ENCODE results near the gene PTBP3.

Gene PTBP3

GRCh38 chr9:112325127-112325526 lies 8.3 kb downstream of the PTBP3 start:
- no peaks in the 10 kb centered on the region for H3K27me3 ChIP-seq (ENCODE audit: control insufficient read depth in 1 of 2, insufficient read depth in 2 of 2, low read length in 2 of 2)
- peaks cover 1 to 31% of the 10 kb centered on the region in 2 donors for H3K4me1 ChIP-seq (ENCODE audit: control insufficient read depth in 1 of 2, insufficient read depth in 2 of 2, low read length in 2 of 2)
- H3K36me3 ChIP-seq (ENCODE audit: control insufficient read depth in 1 of 2, insufficient read depth in 2 of 2, low read length in 2 of 2), result no peaks in the 10 kb centered on the region
- no peaks in the 10 kb centered on the region for H3K9me3 ChIP-seq (ENCODE audit: control insufficient read depth in 1 of 2, low read length in 2 of 2)
- no peak overlapping the region for H3K27ac ChIP-seq (ENCODE audit: low read depth, low read length)
- no peak overlapping the region for H3K4me3 ChIP-seq (ENCODE audit: low read depth in 1 of 2, low read length in 2 of 2)
- H3K9ac ChIP-seq (ENCODE audit: low read depth in 1 of 2, low read length in 2 of 2), result no peak overlapping the region

DNA sequence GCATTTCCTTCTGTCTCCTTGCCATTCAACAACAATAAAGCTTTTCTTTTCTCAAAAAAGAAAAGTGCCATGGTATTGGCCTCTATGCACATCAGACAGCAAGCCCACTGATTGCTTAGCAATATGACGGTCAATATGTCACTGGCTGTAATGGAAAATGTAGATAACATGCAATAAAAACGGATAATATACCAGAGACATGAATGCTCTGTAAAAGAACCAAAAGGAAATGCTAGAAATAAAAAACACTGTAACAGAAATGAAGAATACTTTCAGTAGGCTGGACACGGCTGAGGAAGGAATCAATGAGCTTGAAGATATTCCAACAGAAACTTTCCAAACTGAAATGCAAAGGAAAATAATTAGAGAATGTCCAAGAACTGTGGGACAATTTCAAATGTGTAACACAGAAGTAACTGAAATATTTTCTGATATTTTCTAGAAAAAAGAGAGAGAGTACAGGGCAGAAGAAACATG lies 10.0 kb downstream of the PTBP3 start:
- Histone ChIP-seq H3K36me3 (ENCODE audit: control insufficient read depth in 1 of 2, insufficient read depth in 2 of 2, low read length in 2 of 2) (no peaks in the 10 kb centered on the region), H3K27me3 (ENCODE audit: control insufficient read depth in 1 of 2, insufficient read depth in 2 of 2, low read length in 2 of 2) (no peaks in the 10 kb centered on the region), H3K9ac (ENCODE audit: low read depth in 1 of 2, low read length in 2 of 2) (no peak overlapping the region), H3K4me3 (ENCODE audit: low read depth in 1 of 2, low read length in 2 of 2) (no peak overlapping the region), H3K27ac (ENCODE audit: low read depth, low read length) (no peak overlapping the region), H3K4me1 (ENCODE audit: control insufficient read depth in 1 of 2, insufficient read depth in 2 of 2, low read length in 2 of 2) (peaks cover 0 to 24% of the 10 kb centered on the region in 2 donors), H3K9me3 (ENCODE audit: control insufficient read depth in 1 of 2, low read length in 2 of 2) (no peaks in the 10 kb centered on the region)

GRCh38 chr9:112322701-112323377 lies 10.6 kb downstream of the PTBP3 start:
- no peak overlapping the region for H3K4me3 ChIP-seq (ENCODE audit: low read depth in 1 of 2, low read length in 2 of 2)
- H3K27ac ChIP-seq (ENCODE audit: low read depth, low read length), result no peak overlapping the region
- H3K4me1 ChIP-seq (ENCODE audit: control insufficient read depth in 1 of 2, insufficient read depth in 2 of 2, low read length in 2 of 2), result peaks cover 0 to 19% of the 10 kb centered on the region in 2 donors
- no peak overlapping the region for H3K9ac ChIP-seq (ENCODE audit: low read depth in 1 of 2, low read length in 2 of 2)
- H3K27me3 ChIP-seq (ENCODE audit: control insufficient read depth in 1 of 2, insufficient read depth in 2 of 2, low read length in 2 of 2), result no peaks in the 10 kb centered on the region
- H3K9me3 ChIP-seq (ENCODE audit: control insufficient read depth in 1 of 2, low read length in 2 of 2), result no peaks in the 10 kb centered on the region
- no peaks in the 10 kb centered on the region for H3K36me3 ChIP-seq (ENCODE audit: control insufficient read depth in 1 of 2, insufficient read depth in 2 of 2, low read length in 2 of 2)

GRCh38 chr9:112316258-112316943 lies 17.0 kb downstream of the PTBP3 start:
- no peak overlapping the region for H3K27ac ChIP-seq (ENCODE audit: low read depth, low read length)
- no peaks in the 10 kb centered on the region for H3K36me3 ChIP-seq (ENCODE audit: control insufficient read depth in 1 of 2, insufficient read depth in 2 of 2, low read length in 2 of 2)
- no peak overlapping the region for H3K9ac ChIP-seq (ENCODE audit: low read depth in 1 of 2, low read length in 2 of 2)
- no peaks in the 10 kb centered on the region for H3K27me3 ChIP-seq (ENCODE audit: control insufficient read depth in 1 of 2, insufficient read depth in 2 of 2, low read length in 2 of 2)
- H3K4me1 ChIP-seq (ENCODE audit: control insufficient read depth in 1 of 2, insufficient read depth in 2 of 2, low read length in 2 of 2), result peaks cover 11 to 18% of the 10 kb centered on the region in 2 donors
- H3K4me3 ChIP-seq (ENCODE audit: low read depth in 1 of 2, low read length in 2 of 2), result no peak overlapping the region
- no peaks in the 10 kb centered on the region for H3K9me3 ChIP-seq (ENCODE audit: control insufficient read depth in 1 of 2, low read length in 2 of 2)

DNA sequence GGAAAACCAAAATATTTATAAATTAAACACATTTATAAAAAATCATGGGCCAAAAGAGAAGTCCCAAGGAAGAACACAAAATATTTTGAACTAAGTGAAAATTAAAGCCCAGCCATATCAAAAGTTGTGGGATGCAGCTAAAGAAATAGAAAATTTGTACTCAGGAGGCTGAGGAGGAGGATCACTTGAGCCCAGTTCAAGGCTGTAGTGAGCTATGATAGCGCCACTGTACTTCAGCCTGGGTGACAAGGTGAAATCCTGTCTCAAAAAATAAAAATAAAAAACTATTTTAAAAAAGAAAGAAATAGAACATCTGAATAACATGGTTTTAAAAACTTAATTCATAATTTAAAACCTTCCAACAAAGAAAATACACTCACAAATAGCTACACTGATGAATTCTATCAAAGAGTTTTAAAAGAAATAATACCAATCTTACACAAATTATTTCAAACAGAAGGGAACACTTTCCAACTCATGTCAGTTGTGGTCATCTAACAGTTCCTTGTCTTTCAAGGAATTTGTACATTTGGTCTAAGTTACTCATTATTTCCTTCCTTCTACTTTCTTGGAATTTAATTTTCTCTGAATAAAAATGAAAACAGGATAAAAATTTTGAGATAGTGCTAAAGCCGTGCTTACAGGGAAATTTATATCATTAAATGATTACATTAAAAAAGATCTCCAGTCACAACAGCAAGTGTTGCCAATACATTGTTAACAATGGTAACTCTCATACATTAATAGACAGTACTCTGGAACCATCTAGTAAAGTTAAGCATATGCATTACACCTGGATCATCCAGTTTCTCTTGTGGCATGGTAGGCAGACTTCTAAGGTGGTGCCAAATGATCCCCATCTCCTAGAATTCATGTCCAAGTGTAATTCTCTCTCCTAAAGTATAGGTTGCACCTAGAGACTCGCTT lies 17.8 kb downstream of the PTBP3 start:
- Histone ChIP-seq H3K9me3 (ENCODE audit: control insufficient read depth in 1 of 2, low read length in 2 of 2) (no peaks in the 10 kb centered on the region), H3K36me3 (ENCODE audit: control insufficient read depth in 1 of 2, insufficient read depth in 2 of 2, low read length in 2 of 2) (no peaks in the 10 kb centered on the region), H3K4me1 (ENCODE audit: control insufficient read depth in 1 of 2, insufficient read depth in 2 of 2, low read length in 2 of 2) (peaks cover 11 to 18% of the 10 kb centered on the region in 2 donors), H3K4me3 (ENCODE audit: low read depth in 1 of 2, low read length in 2 of 2) (no peak overlapping the region), H3K9ac (ENCODE audit: low read depth in 1 of 2, low read length in 2 of 2) (no peak overlapping the region), H3K27ac (ENCODE audit: low read depth, low read length) (no peak overlapping the region), H3K27me3 (ENCODE audit: control insufficient read depth in 1 of 2, insufficient read depth in 2 of 2, low read length in 2 of 2) (no peaks in the 10 kb centered on the region)

GRCh38 chr9:112312139-112312538 lies 21.3 kb downstream of the PTBP3 start:
- H3K27me3 ChIP-seq (ENCODE audit: control insufficient read depth in 1 of 2, insufficient read depth in 2 of 2, low read length in 2 of 2), result no peaks in the 10 kb centered on the region
- peaks cover 18 to 25% of the 10 kb centered on the region in 2 donors for H3K4me1 ChIP-seq (ENCODE audit: control insufficient read depth in 1 of 2, insufficient read depth in 2 of 2, low read length in 2 of 2)
- H3K36me3 ChIP-seq (ENCODE audit: control insufficient read depth in 1 of 2, insufficient read depth in 2 of 2, low read length in 2 of 2), result no peaks in the 10 kb centered on the region

GRCh38 chr9:112311497-112311896 lies 21.9 kb downstream of the PTBP3 start:
- Histone ChIP-seq H3K4me1 (ENCODE audit: control insufficient read depth in 1 of 2, insufficient read depth in 2 of 2, low read length in 2 of 2) (peaks cover 17 to 25% of the 10 kb centered on the region in 2 donors), H3K9me3 (ENCODE audit: control insufficient read depth in 1 of 2, low read length in 2 of 2) (no peaks in the 10 kb centered on the region), H3K27ac (ENCODE audit: low read depth, low read length) (no peak overlapping the region), H3K27me3 (ENCODE audit: control insufficient read depth in 1 of 2, insufficient read depth in 2 of 2, low read length in 2 of 2) (no peaks in the 10 kb centered on the region), H3K9ac (ENCODE audit: low read depth in 1 of 2, low read length in 2 of 2) (no peak overlapping the region), H3K4me3 (ENCODE audit: low read depth in 1 of 2, low read length in 2 of 2) (no peak overlapping the region), H3K36me3 (ENCODE audit: control insufficient read depth in 1 of 2, insufficient read depth in 2 of 2, low read length in 2 of 2) (no peaks in the 10 kb centered on the region)

More at GRCh38 chr9:112312139-112312538, 21.3 kb downstream of the PTBP3 start:
- H3K27ac ChIP-seq (ENCODE audit: low read depth, low read length), result no peak overlapping the region
- H3K9me3 ChIP-seq (ENCODE audit: control insufficient read depth in 1 of 2, low read length in 2 of 2), result no peaks in the 10 kb centered on the region
- H3K4me3 ChIP-seq (ENCODE audit: low read depth in 1 of 2, low read length in 2 of 2), result no peak overlapping the region
- no peak overlapping the region for H3K9ac ChIP-seq (ENCODE audit: low read depth in 1 of 2, low read length in 2 of 2)

GRCh38 chr9:112310826-112311225 lies 22.6 kb downstream of the PTBP3 start:
- Histone ChIP-seq H3K27ac (ENCODE audit: low read depth, low read length) (no peak overlapping the region), H3K27me3 (ENCODE audit: control insufficient read depth in 1 of 2, insufficient read depth in 2 of 2, low read length in 2 of 2) (no peaks in the 10 kb centered on the region), H3K4me3 (ENCODE audit: low read depth in 1 of 2, low read length in 2 of 2) (no peak overlapping the region), H3K36me3 (ENCODE audit: control insufficient read depth in 1 of 2, insufficient read depth in 2 of 2, low read length in 2 of 2) (no peaks in the 10 kb centered on the region), H3K4me1 (ENCODE audit: control insufficient read depth in 1 of 2, insufficient read depth in 2 of 2, low read length in 2 of 2) (peaks cover 12 to 19% of the 10 kb centered on the region in 2 donors), H3K9ac (ENCODE audit: low read depth in 1 of 2, low read length in 2 of 2) (no peak overlapping the region), H3K9me3 (ENCODE audit: control insufficient read depth in 1 of 2, low read length in 2 of 2) (no peaks in the 10 kb centered on the region)

- Histone ChIP-seq H3K36me3 (ENCODE audit: control insufficient read depth in 1 of 2, insufficient read depth in 2 of 2, low read length in 2 of 2) (no peaks in the 10 kb centered on the region), H3K4me1 (ENCODE audit: control insufficient read depth in 1 of 2, insufficient read depth in 2 of 2, low read length in 2 of 2) (peaks cover 12 to 14% of the 10 kb centered on the region in 2 donors), H3K27ac (ENCODE audit: low read depth, low read length) (no peak overlapping the region), H3K9ac (ENCODE audit: low read depth in 1 of 2, low read length in 2 of 2) (no peak overlapping the region), H3K9me3 (ENCODE audit: control insufficient read depth in 1 of 2, low read length in 2 of 2) (no peaks in the 10 kb centered on the region), H3K4me3 (ENCODE audit: low read depth in 1 of 2, low read length in 2 of 2) (no peak overlapping the region), H3K27me3 (ENCODE audit: control insufficient read depth in 1 of 2, insufficient read depth in 2 of 2, low read length in 2 of 2) (no peaks in the 10 kb centered on the region)
Measured at GRCh38 chr9:112308588-112308987, 24.8 kb downstream of the PTBP3 start.

- no peaks in the 10 kb centered on the region for H3K4me1 ChIP-seq (ENCODE audit: control insufficient read depth in 1 of 2, insufficient read depth in 2 of 2, low read length in 2 of 2)
- H3K9ac ChIP-seq (ENCODE audit: low read depth in 1 of 2, low read length in 2 of 2), result no peak overlapping the region
- no peaks in the 10 kb centered on the region for H3K27me3 ChIP-seq (ENCODE audit: control insufficient read depth in 1 of 2, insufficient read depth in 2 of 2, low read length in 2 of 2)
- no peak overlapping the region for H3K4me3 ChIP-seq (ENCODE audit: low read depth in 1 of 2, low read length in 2 of 2)
- no peaks in the 10 kb centered on the region for H3K9me3 ChIP-seq (ENCODE audit: control insufficient read depth in 1 of 2, low read length in 2 of 2)
- H3K27ac ChIP-seq (ENCODE audit: low read depth, low read length), result no peak overlapping the region
- H3K36me3 ChIP-seq (ENCODE audit: control insufficient read depth in 1 of 2, insufficient read depth in 2 of 2, low read length in 2 of 2), result no peaks in the 10 kb centered on the region
Measured at GRCh38 chr9:112301420-112301819, 32.0 kb downstream of the PTBP3 start.
